Inferior parietal cortex (tissue), 1 donor: ENCODE measurements around the gene SYT1.

Experiments
- DNase-seq: peaks from one replicate; pipeline ENCODE4 v3.0.0-alpha.2; 2016; ENCODE audit errors: extremely low spot score

SYT1 gene

DNA sequence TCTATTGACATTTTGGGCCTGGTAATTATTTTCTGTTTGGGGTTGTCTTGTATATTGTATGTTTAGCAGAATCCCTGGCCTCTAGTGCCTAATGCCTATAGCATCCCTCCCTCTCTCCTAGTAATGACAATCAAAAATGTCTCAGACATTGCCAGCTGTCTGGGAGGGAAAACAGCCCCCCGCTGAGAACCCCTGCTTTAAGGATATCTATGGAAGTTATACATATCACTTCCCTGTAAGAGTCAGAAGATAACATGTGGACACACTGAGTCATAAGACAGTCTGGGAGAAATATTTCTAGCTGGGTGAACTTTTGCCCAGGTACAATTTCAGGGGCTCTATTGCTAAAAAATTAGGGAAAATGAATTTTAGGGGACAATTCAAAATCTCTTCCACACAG lies 571.2 kb downstream of the SYT1 start:
- no peak for DNase-seq

DNA sequence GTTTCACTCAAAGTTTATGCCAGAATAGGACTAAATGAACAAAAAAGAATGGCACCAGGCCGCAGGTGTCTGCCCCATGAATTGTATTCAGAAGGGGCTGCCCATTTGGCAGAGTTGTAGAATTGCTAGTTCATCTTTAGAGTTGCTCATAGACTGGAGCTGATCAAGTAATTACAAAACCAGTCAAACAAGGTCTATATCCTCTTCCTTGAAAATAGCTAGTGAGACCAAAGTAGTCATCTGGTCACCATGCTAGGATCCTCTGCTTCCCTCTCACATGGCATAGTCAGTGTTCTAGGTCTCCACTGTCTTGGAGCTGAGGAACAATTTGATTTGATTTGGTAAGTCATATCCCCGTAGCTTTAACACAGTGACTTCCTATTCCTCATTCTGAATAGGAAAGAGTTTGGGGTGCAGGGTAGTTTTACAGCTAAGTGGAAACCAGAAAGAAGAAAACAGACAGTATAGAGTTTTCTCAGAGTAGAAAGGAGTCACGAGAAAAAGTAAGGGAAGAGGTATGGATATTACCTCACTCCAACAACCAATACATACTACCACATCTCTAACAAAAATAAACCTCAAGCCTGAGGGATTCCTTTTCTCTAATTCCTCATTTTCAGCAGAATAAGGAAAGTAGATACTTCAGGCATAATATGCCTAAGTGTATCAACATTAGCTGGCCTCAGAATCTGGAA lies 574.1 kb downstream of the SYT1 start:
- no peak for DNase-seq

DNA sequence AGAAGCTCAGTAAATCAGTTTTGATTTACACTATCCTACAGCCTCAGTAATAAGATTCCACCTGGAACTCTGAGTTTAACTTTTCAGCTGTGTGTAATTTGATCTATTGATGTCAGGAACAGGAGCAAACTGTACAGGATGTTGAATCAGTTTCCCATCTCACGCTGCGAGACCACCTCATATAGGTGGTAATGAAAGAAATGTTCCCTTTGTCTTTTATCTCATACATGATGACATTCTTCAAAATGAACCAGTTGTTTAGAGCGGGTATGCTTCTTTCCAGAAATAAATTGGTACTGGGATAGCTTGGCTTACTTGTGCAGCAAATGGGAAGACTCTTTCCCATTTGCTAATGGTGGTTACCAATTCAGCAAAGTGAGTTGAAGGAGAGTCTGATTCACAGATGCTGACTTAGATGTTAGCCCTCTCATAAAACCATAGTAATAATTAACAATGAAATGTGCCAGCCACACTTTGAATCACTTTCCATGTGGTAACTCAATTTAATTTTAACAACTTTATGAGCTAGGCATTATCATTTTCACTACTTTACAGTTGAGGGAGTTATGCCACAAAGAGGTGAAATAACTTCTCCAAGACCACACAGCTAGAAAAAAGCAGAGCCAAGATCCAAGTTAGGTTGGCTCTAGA lies 574.7 kb downstream of the SYT1 start:
- no peak for DNase-seq

DNA sequence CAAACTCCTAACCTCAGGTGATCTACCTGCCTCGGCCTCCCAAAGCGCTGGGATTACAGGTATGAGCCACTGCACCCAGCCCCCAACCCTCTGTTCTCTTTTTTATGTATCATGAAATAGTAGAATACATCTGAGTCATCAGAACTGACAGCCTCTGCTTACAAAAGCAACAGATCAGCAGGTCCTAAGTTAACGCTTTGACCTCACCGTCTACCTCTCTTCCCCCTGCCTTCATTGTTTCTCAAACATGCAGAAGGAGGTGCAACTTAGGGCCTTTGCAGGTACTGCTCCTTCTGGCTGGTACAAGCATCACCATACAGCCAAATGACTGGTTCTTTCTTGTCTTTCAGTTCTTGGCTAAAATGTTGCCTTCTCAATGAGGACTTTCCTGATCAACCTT lies 577.0 kb downstream of the SYT1 start:
- no peak for DNase-seq

GRCh38 chr12:79442396-79442795 lies 577.8 kb downstream of the SYT1 start:
- DNase-seq = no peak

- DNase-seq = no peak
These were observed 579.5 kb downstream of the SYT1 start for GRCh38 chr12:79444089-79444488.

DNA sequence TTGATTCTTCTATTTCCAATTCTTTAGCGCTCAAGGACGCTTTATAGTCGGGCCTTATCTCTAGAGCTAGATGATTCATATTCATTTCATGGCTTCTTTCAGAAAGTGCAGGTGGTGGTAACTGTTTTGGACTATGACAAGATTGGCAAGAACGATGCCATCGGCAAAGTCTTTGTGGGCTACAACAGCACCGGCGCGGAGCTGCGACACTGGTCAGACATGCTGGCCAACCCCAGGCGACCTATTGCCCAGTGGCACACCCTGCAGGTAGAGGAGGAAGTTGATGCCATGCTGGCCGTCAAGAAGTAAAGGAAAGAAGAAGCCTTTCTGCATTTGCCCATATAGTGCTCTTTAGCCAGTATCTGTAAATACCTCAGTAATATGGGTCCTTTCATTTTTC lies 584.2 kb downstream of the SYT1 start:
- no peak for DNase-seq

DNA sequence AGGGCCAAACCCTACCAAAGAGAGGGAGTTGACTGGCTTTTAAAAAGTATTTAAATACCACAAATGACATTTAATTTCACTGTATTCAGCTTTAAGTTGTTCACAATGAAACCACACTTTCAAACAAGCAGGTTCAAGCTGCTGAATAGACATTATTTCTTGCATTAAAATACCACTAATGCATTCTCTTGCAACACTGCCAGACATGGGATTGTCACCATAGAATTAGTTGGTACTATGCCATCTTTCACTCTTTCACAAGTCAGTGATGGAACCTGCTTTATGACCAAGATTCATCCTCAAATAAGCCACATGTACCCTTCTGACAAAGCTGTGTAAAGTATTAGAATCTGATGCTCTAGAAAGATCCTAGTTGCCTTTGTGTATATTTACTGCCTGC lies 586.8 kb downstream of the SYT1 start:
- DNase-seq = no peak

DNA sequence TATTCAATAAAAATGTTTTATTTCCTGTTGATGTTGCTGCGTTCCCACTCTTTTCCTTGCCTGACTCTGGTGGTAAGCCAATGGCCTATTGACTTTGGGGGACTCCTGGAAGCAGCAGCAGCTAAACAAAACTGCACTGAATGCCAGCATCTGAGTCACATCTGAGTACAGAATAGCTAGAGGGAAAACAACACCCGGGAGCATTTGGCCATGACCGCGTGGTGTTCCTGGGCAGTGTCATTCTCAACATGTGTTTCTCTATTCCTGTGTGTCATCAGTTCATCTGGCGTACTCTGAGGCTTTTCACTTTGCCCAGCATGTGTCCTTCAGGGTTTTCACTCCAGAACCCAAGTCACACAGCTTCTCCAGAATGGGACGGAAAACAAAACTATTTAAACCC lies 587.4 kb downstream of the SYT1 start:
- DNase-seq = no peak

DNA sequence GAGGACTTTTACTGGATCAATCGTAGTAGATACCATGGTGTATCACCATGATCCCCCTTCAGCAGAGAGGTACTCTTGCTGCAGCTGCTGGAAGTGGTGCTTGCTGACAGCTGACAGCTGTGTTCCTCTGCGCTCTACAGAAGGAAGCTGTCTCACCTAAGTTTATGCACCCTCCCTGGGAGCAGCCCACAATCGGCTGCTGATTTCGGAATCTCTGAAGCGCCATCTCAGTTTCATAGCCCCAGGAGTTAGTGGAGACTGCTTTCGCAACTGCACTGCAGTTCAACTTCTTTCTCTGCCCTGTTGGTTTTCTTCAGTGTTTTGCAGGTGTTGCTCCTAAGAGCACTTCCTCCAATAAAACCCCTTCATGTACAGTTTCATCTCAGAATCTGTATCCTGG lies 588.3 kb downstream of the SYT1 start:
- DNase-seq = no peak

- DNase-seq = no peak
These were observed 589.2 kb downstream of the SYT1 start for GRCh38 chr12:79453820-79454219.

GRCh38 chr12:79454338-79454843 lies 589.8 kb downstream of the SYT1 start:
- DNase-seq = peak; percentile 52

GRCh38 chr12:79455286-79455685 lies 590.7 kb downstream of the SYT1 start:
- no peak for DNase-seq

DNA sequence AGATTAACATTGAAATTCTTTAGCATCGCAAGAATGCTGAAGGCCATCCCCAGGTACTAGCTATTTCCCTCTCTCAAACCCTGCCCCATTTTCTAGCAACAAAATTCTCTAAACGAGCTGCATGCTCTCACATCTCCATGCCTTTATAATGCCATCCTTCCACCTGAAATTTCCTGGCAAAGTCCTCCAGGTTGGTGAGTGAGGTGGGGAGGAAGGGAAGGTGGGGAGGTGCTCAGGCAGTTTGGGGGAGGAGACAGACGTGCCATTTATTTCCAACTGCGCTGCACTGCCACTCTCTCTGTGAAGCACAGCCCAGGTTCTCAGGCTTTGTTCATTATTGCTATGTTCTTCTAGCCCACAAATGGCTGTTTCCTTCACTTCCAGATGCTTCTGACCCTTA lies 617.7 kb downstream of the SYT1 start:
- DNase-seq = peak; percentile 4

- no peak for DNase-seq
These were observed 618.3 kb downstream of the SYT1 start for GRCh38 chr12:79482921-79483320.

DNA sequence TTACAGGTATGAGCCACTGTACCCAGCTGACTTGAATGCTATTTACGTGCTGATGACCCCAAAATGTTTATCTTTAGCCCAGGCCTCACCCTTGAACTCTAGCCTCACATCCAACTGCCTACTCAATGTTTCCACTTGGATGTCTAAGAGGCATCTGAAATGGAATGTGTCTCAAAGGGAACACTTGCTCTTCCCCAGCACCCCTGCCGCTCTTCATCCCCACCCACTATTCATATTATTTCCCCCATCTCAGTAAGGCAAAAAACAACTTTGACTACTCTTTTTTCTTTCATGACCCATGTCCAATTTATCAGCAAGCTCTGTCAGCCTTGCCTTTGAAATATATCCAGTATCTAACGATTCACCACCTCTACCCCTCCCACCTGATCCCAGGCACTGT lies 621.6 kb downstream of the SYT1 start:
- no peak for DNase-seq

- no peak for DNase-seq
These were observed 623.0 kb downstream of the SYT1 start for GRCh38 chr12:79487386-79488110.
